Epithelial cell of esophagus (primary cell): ENCODE results near the gene PRR5L.

Experiments
- DNase-seq: peaks from one replicate; pipeline ENCODE4 v3.0.0; 2010; ENCODE audit warnings: low read depth
- H3K4me3 ChIP-seq: 2 replicates; pipeline ENCODE4 v1.5.1; 2011; ENCODE audit warnings: mild to moderate bottlenecking, low read length, control low read depth
- CTCF ChIP-seq: IDR thresholded peaks from 2 replicates; pipeline ENCODE4 v1.5.1; 2011; ENCODE audit warnings: low read depth, mild to moderate bottlenecking, low read length, control low read depth, inconsistent platforms; ENCODE audit not compliant: insufficient read depth; ENCODE audit errors: missing control alignments

The PRR5L gene

GRCh38 chr11:36427876-36428275 lies 131.8 kb downstream of the PRR5L start:
- no peak for DNase-seq
- no peak for TF ChIP-seq CTCF
- H3K4me3 ChIP-seq, result no peak overlapping the region

DNA sequence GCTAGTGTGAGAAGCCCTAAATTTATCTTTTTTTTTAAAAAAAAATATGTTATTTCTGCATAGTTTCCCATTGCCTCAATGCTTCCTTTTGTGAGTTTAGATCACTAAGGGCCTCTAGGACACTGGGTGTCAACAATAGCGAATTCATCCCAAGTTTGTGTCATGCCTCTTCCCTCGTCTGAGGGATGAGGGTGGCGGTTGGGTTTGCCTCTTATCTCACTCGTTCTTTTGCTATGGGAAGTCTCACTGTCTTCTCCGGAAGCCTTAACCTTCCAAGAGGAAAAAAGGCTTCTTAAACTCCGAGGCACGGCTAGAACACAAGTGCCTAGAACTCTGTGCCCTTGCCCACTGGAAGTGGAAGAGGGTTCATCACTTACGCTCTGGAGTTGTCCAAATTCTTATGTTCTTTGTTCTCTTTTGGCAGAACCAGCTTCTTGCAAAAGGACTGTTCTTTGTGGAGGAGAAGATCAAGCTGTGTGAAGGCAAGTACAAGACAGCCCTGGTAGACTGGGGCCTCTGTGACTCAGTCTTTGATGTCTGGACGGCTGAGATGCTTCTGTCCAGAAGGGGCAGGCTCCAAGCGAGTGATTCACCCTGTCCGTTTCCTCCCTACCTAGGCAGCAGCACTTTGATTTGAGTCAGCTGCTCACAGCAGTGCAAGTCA lies 135.5 kb downstream of the PRR5L start:
- peak; percentile 97 for DNase-seq
- peak; percentile 26 for TF ChIP-seq CTCF
- no peak overlapping the region for H3K4me3 ChIP-seq

DNA sequence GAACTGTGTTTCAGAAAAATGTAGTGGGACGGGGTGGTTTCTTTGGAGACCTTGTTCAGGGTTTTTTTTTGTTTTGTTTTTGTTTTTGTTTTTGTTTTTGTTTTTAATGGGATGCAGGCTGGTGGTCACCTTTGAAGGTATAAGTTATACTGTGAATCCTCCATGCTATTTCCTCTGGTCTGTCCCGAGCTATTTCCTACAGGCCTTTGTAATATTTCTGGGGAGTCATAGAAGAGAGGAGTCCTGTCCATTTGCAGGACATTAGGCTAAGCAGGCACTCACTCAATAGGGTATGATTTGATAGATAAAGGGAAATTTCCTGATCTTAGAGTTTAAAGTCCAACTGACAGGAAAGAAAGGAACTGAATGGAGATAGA lies 136.0 kb downstream of the PRR5L start:
- no peak for TF ChIP-seq CTCF
- no peak for DNase-seq
- no peak overlapping the region for H3K4me3 ChIP-seq

GRCh38 chr11:36432738-36433137 lies 136.7 kb downstream of the PRR5L start:
- no peak for TF ChIP-seq CTCF
- no peak for DNase-seq
- no peak overlapping the region for H3K4me3 ChIP-seq

DNA sequence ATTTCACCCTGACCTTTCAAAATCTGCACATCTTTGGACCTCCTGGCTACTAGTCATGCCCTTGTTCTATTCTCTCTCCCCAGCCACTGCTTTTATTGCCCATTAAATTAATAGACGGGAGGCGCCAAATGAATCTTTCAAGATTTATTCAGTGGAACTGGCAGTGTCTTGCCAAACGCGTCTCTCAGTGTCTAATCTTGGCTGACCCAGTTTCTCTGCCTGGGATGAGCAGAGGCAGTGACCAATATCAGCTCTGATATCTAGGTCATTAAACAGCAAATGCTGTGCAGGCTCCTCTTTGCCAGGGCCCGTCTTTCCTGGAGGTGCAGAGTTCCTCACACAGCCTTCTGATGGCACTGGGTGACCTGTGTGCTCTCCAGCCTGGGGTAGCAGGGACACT lies 140.0 kb downstream of the PRR5L start:
- DNase-seq, result no peak
- no peak overlapping the region for H3K4me3 ChIP-seq
- no peak for TF ChIP-seq CTCF

- H3K4me3 ChIP-seq, result no peak overlapping the region
- DNase-seq, result no peak
- TF ChIP-seq CTCF, result no peak
Measured at GRCh38 chr11:36436589-36436988, 140.5 kb downstream of the PRR5L start.

DNA sequence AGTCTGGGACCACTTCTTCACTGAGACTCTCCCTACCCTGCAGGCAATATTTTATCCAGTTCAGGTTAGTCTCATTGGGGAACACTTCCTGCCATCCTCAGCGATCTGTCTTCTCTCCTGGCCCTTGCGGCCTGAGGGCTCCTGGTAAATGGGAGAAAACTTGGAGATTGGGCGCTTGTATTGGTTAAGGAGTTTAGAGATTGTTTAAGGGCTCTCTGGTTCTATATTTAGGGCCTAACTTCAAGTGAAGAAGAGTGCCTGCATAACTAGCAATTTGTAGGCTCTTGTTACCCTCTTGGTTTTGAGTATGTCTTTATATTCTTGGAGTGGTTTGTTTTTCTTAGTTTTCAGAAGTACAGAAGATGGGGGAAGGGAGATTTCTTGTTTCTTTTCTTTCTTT lies 141.3 kb downstream of the PRR5L start:
- no peak for TF ChIP-seq CTCF
- DNase-seq, result no peak
- H3K4me3 ChIP-seq, result no peak overlapping the region
